ENCODE results near the gene WWOX.

DNA sequence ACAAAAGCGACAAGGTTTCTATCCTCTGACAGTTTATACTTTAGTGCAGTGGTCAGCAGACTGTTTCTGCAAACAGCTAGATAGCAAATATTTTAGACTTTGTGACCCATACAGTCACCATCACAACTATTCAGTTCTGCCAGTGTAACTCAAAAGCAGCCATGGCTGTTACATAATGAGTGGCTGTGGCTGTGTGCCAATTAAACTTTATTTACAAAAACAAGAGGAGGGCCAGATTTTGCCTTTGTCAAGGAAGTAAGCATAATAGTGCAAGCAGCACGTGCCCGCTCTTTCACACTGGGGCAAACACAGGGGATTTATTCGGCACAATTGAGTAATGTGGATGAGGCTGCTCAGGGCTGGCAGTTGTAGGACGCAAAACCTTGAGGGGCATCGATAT is 949.6 kb downstream of the WWOX start:
- TF ChIP-seq EZH2 (IDR thresholded peaks at IDR 0.05) (no peak), POLR2AphosphoS5 (IDR thresholded peaks at IDR 0.05; ENCODE audit: borderline replicate concordance, low read depth, low read length) (no peak), FOXP2 (optimal IDR thresholded peaks at IDR 0.05; ENCODE audit: control extremely low read depth, extremely low read length, insufficient read depth) (no peak)

Measured in SK-N-MC (cell line).